K562 (cell line): ENCODE results near the gene LIF. TPM values are rescaled to one million over a fixed set of nuclear protein-coding genes. Genes with fewer than 3 reads are reported as not detected.

Source experiments
- ATAC-seq: fragments of 200-7000 bp; cut with Tn5 transposase; 3 replicates; pipeline ENCODE4 v1.9.1; 2020; ENCODE audit warnings: moderate library complexity
- BruUV-seq: library from RNA; stranded (reverse); fragments of 400-500 nt; replicated peaks from 2 replicates; lab custom pipeline; 2021; lab: Mats Ljungman, UMichigan
- CTCF ChIA-PET: fragments of 300-600 bp; formaldehyde crosslinking; extraction: SDS; loops from one replicate; lab custom pipeline; 2021; ENCODE audit warnings: low intra/inter-chr PET ratio; lab: Yijun Ruan, JAX
- POLR2A ChIA-PET: fragments of 300-600, 350-650 bp; sonication (Branson Sonifier 250); formaldehyde crosslinking; extraction: SDS; loops from one replicate; lab custom pipeline; 2021; ENCODE audit warnings: antibody characterized with exemption, inconsistent platforms; lab: Yijun Ruan, JAX
- DNase-seq, 4 experiments: peaks; one replicate each; pipeline versions ENCODE4 v3.0.0 to v3.0.0-alpha.2; 2011 to 2018; ENCODE audit warnings: low spot score in 3 of 4, mixed read lengths in 3 of 4; ENCODE audit errors: extremely low read depth in 1 of 4
- FAIRE-seq: peaks from 2 replicates; lab custom pipeline; 2011; peaks lifted over from hg19 to GRCh38; lab: Jason Lieb, UNC
- H2AFZ ChIP-seq: 2 replicates; pipeline ENCODE4 v1.6.0; 2011; ENCODE audit warnings: low read depth, low read length, control low read depth, inconsistent platforms
- H3K27ac ChIP-seq: fragments of 200-600 bp; 3 replicates; pipeline ENCODE4 v1.8.0; 2011; ENCODE audit warnings: low read depth, mild to moderate bottlenecking, control low read depth, inconsistent platforms, low read length, moderate library complexity, mixed read lengths; ENCODE audit errors: extremely low read depth
- H3K27me3 ChIP-seq, 2 experiments: fragments of 300-600 bp in 1 of 2; 2 replicates in 1 of 2; 3 replicates in 1 of 2; pipeline versions ENCODE4 v1.6.0 to v1.8.0; 2011; ENCODE audit warnings: inconsistent platforms in 2 of 2, low read length in 2 of 2, mild to moderate bottlenecking in 1 of 2, mixed read lengths in 1 of 2, moderate library complexity in 1 of 2; ENCODE audit not compliant: control insufficient read depth in 2 of 2, insufficient read depth in 2 of 2
- H3K36me3 ChIP-seq: fragments of 300-600 bp; 3 replicates; pipeline ENCODE4 v1.8.0; 2011; ENCODE audit warnings: mild to moderate bottlenecking, low read length, inconsistent platforms; ENCODE audit not compliant: control insufficient read depth, insufficient read depth
- H3K4me1 ChIP-seq, 2 experiments: fragments of 200-600 bp in 1 of 2; replicated peaks in 1 of 2; 2 replicates in 1 of 2; 3 replicates in 1 of 2; pipeline versions ENCODE4 v1.5.1 to v1.8.0; 2011; ENCODE audit warnings: inconsistent platforms in 2 of 2, low read length in 2 of 2, mild to moderate bottlenecking in 1 of 2, mixed read lengths in 1 of 2, moderate library complexity in 1 of 2; ENCODE audit not compliant: control insufficient read depth in 2 of 2, insufficient read depth in 2 of 2
- H3K4me2 ChIP-seq: 2 replicates; pipeline ENCODE4 v1.6.1; 2011; ENCODE audit warnings: low read length, control low read depth, inconsistent platforms, mixed read lengths; ENCODE audit not compliant: insufficient read depth
- H3K4me3 ChIP-seq: fragments of 200-600 bp; sonication (generic), shearing (Covaris generic); 2 replicates; pipeline ENCODE4 v1.5.1; 2016; ENCODE audit warnings: control low read depth, inconsistent platforms
- H3K79me2 ChIP-seq: fragments of 200-600 bp; 3 replicates; pipeline ENCODE4 v1.8.0; 2011; ENCODE audit warnings: low read length, inconsistent platforms; ENCODE audit not compliant: control insufficient read depth, insufficient read depth
- H3K9ac ChIP-seq, 2 experiments: 2 replicates each; pipeline versions ENCODE4 v1.6.0 to v1.6.1; 2011; ENCODE audit warnings: low read depth in 2 of 2, low read length in 2 of 2, control low read depth in 1 of 2, inconsistent platforms in 1 of 2, mild to moderate bottlenecking in 1 of 2, mixed read lengths in 1 of 2; ENCODE audit not compliant: insufficient read depth in 1 of 2
- H3K9me1 ChIP-seq: one replicate; pipeline ENCODE4 v1.6.0; 2011; ENCODE audit warnings: inconsistent platforms, mild to moderate bottlenecking, low read length, moderate library complexity; ENCODE audit not compliant: control insufficient read depth, insufficient read depth
- H3K9me3 ChIP-seq: replicated peaks from 2 replicates; pipeline ENCODE4 v1.5.1; 2011; ENCODE audit warnings: low read depth, low read length, inconsistent platforms; ENCODE audit not compliant: control insufficient read depth, insufficient read depth
- H4K20me1 ChIP-seq: replicated peaks from 2 replicates; pipeline ENCODE4 v1.6.1; 2011; ENCODE audit warnings: low read length, inconsistent platforms, mixed read lengths; ENCODE audit not compliant: control insufficient read depth, insufficient read depth
- GMEB1 ChIP-seq: fragments of 250-450 bp; sonication (Bioruptor Pico); IDR thresholded peaks from 2 replicates; pipeline ENCODE4 v1.4.0; 2020; ENCODE audit warnings: mild to moderate bottlenecking
- HMG20B ChIP-seq: fragments of 250-450 bp; sonication (Bioruptor Pico); IDR thresholded peaks from 2 replicates; pipeline ENCODE4 v1.5.0; 2021; ENCODE audit warnings: mild to moderate bottlenecking
- MCM3 ChIP-seq: fragments of 450-650 bp; IDR thresholded peaks from 2 replicates; pipeline ENCODE4 v1.6.1; 2016
- NONO ChIP-seq, 2 experiments: fragments of 200-400 bp in 1 of 2; fragments of 450-650 bp in 1 of 2; formaldehyde crosslinking in 1 of 2; IDR thresholded peaks; 2 replicates each; pipeline ENCODE4 v1.6.1; 2017; ENCODE audit warnings: low read depth in 2 of 2, mild to moderate bottlenecking in 2 of 2, moderate library complexity in 2 of 2, low read length in 1 of 2
- POLR2B ChIP-seq: fragments of 450-650 bp; IDR thresholded peaks from 2 replicates; pipeline ENCODE4 v1.6.1; 2018; ENCODE audit warnings: low read depth; ENCODE audit not compliant: partially characterized antibody
- POLR2G ChIP-seq: fragments of 200-400 bp; formaldehyde crosslinking; IDR thresholded peaks from 2 replicates; pipeline ENCODE4 v1.6.1; 2017; ENCODE audit warnings: low read depth, mild to moderate bottlenecking, antibody characterized with exemption, low read length, moderate library complexity
- POLR3A ChIP-seq: IDR thresholded peaks from 2 replicates; pipeline ENCODE4 v1.6.1; 2011; ENCODE audit warnings: borderline replicate concordance, mild to moderate bottlenecking, moderate library complexity; ENCODE audit not compliant: insufficient read length, insufficient read depth; ENCODE audit errors: extremely low read depth
- SRSF1 ChIP-seq: fragments of 200-400 bp; formaldehyde crosslinking; IDR thresholded peaks from 2 replicates; pipeline ENCODE4 v1.6.1; 2017; ENCODE audit warnings: mild to moderate bottlenecking, low read depth, low read length, moderate library complexity
- THAP12 ChIP-seq: fragments of 250-450 bp; sonication (Bioruptor Pico); IDR thresholded peaks from 2 replicates; pipeline ENCODE4 v1.9.0; 2021; ENCODE audit warnings: mild to moderate bottlenecking, inconsistent platforms
- ZBED1 ChIP-seq: IDR thresholded peaks from 2 replicates; pipeline ENCODE4 v1.6.1; 2014
- ZEB2 ChIP-seq: fragments of 450-650 bp; IDR thresholded peaks from 2 replicates; pipeline ENCODE4 v1.6.1; 2016
- ZNF239 ChIP-seq: fragments of 250-450 bp; sonication (Bioruptor Pico); IDR thresholded peaks from 2 replicates; pipeline ENCODE4 v1.4.0; 2020; ENCODE audit warnings: mild to moderate bottlenecking
- ZNF41 ChIP-seq: fragments of 250-450 bp; sonication (Bioruptor Pico); conservative IDR thresholded peaks from 2 replicates; pipeline ENCODE4 v1.4.0; 2020; ENCODE audit warnings: mild to moderate bottlenecking
- WGBS: fragments of 100-300 bp; shearing (Covaris generic); methylation state at CpG from one replicate; pipeline ENCODE4 v1.1.6; 2016; ENCODE audit warnings: low coverage, mixed read lengths; ENCODE audit not compliant: insufficient coverage; ENCODE audit errors: missing lambda C conversion rate; 5-methylcytosine and 5-hydroxymethylcytosine counted together
- in situ Hi-C: fragments of 300-500 bp; cut with MboI; formaldehyde crosslinking; loops from 4 replicates; pipeline ENCODE4 v1.15.0; 2018; ENCODE audit warnings: inconsistent platforms, mixed read lengths
- intact Hi-C: fragments of 100-400 bp; cut with micrococcal nuclease; formaldehyde crosslinking; loops from 2 replicates; pipeline ENCODE4 v1.14.2; 2022
- polyA plus RNA-seq, 8 experiments: library from polyadenylated mRNA; depleted of rRNA in 4 of 8; stranded (reverse) in 5 of 8; unstranded in 3 of 8; fragments of >200 nt; fragmentation: Nextera tagmentation in 2 of 8; fragmentation: Illumina TruSeq in 1 of 8; extraction: Ambion mirVana in 2 of 8; extraction: Trizol in 1 of 8; gene quantifications; 2 replicates each; pipeline versions ENCODE4 v1.2.1 to v1.2.3, GENCODE V29; 2011 to 2014; ENCODE audit warnings: inconsistent platforms in 1 of 8, missing spikeins in 1 of 8
- total RNA-seq, 7 experiments: library from RNA; depleted of rRNA in 6 of 7; stranded (reverse); fragments of >200 nt in 6 of 7; fragmentation: Illumina TruSeq in 2 of 7; extraction: Trizol in 2 of 7; gene quantifications; 2 replicates each; pipeline versions ENCODE4 v1.2.1 to v1.2.3, GENCODE V29; 2011 to 2021; ENCODE audit warnings: low replicate concordance in 1 of 7
- TF ChIP-seq, protein P1 (sequence below): IDR thresholded peaks from 2 replicates; pipeline ENCODE4 v1.6.1; 2011; ENCODE audit warnings: borderline replicate concordance, low read depth, mild to moderate bottlenecking, moderate library complexity, low read length; ENCODE audit not compliant: insufficient read depth, poor library complexity, severe bottlenecking

The LIF gene
- total and polyA plus RNA-seq, 9 of the 15 experiments (the other 6 are each of a cell fraction or from before 2014, with no cell fraction given), result 0.05 to 0.39 (median 0.18) TPM; not detected in 3

GRCh38 chr22:30193031-30193775 is 53.4 kb downstream of the LIF start:
- Histone ChIP-seq H3K36me3 (no peaks in the 10 kb centered on the region), H3K4me2 (no peak overlapping the region), H3K9ac (no peak overlapping the region), H3K27ac (no peak overlapping the region), H3K27me3 (no peaks in the 10 kb centered on the region), H2AFZ (no peak overlapping the region), H4K20me1 (no peaks in the 10 kb centered on the region), H3K4me1 (peaks cover 0 to 19% of the 10 kb centered on the region in 2 experiments; a peak in 3 of 5 replicates), H3K79me2 (no peaks in the 10 kb centered on the region), H3K4me3 (no peak overlapping the region), H3K9me3 (no peaks in the 10 kb centered on the region), H3K9me1 (no peaks in the 10 kb centered on the region)
- ChIA-PET POLR2A (no interaction called here), CTCF (no interaction called here)
- intact Hi-C loops (no loop called here), in situ Hi-C loops (no loop called here)
- no peak for FAIRE-seq
- WGBS, result 39% methylated on average over 3 of the region's 3 CpGs
- DNase-seq, result no peak
- no peak for ATAC-seq
- no TSS peak for BruUV-seq
- TF ChIP-seq ZBED1 (no peak), ZEB2 (no peak), ZNF239 (CRISPR knock-in tag) (no peak), THAP12 (no peak), POLR2G (no peak), GMEB1 (no peak), ZNF41 (CRISPR knock-in tag) (no peak), POLR2B (no peak), HMG20B (no peak), MCM3 (no peak), SRSF1 (no peak), POLR3A (no peak), NONO (IDR thresholded peaks at IDR 0.05; ENCODE audit: low read depth in 2 of 2, low read length in 1 of 2) (no peak)
- TF ChIP-seq, protein P1, sequence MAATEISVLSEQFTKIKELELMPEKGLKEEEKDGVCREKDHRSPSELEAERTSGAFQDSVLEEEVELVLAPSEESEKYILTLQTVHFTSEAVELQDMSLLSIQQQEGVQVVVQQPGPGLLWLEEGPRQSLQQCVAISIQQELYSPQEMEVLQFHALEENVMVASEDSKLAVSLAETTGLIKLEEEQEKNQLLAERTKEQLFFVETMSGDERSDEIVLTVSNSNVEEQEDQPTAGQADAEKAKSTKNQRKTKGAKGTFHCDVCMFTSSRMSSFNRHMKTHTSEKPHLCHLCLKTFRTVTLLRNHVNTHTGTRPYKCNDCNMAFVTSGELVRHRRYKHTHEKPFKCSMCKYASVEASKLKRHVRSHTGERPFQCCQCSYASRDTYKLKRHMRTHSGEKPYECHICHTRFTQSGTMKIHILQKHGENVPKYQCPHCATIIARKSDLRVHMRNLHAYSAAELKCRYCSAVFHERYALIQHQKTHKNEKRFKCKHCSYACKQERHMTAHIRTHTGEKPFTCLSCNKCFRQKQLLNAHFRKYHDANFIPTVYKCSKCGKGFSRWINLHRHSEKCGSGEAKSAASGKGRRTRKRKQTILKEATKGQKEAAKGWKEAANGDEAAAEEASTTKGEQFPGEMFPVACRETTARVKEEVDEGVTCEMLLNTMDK, result no peak
- TF ChIP-seq, all 486 proteins: peak for 0
